Panc1 (cell line): ENCODE measurements around the gene ZMYM4. TPM values are rescaled to one million over a fixed set of nuclear protein-coding genes. Genes with fewer than 3 reads are reported as not detected.

Experiments
- ATAC-seq: fragments of 200-7000 bp; cut with Tn5 transposase; 2 replicates; pipeline ENCODE4 v1.9.1; 2020; ENCODE audit warnings: mild to moderate bottlenecking, moderate library complexity
- BruUV-seq: library from RNA; stranded (reverse); fragments of 400-500 nt; replicated peaks from 2 replicates; lab custom pipeline; 2021; lab: Mats Ljungman, UMichigan
- CTCF ChIA-PET: fragments of 300-600 bp; sonication (Branson Sonifier 250); formaldehyde crosslinking; loops from one replicate; lab custom pipeline; 2022; ENCODE audit warnings: antibody characterized with exemption; lab: Charles Lee
- POLR2A ChIA-PET: fragments of 300-600 bp; sonication (Branson Sonifier 250); formaldehyde crosslinking; loops from one replicate; lab custom pipeline; 2022; ENCODE audit warnings: antibody characterized with exemption; lab: Charles Lee
- DNase-seq: peaks from one replicate; pipeline ENCODE4 v3.0.0-alpha.2; 2010; ENCODE audit warnings: low read depth, low spot score
- H3K27ac ChIP-seq: 2 replicates; pipeline ENCODE4 v1.5.1; 2011; ENCODE audit warnings: mild to moderate bottlenecking, low read length, inconsistent platforms
- H3K27me3 ChIP-seq: fragments of 200-500 bp; sonication (Bioruptor generic); 2 replicates; pipeline ENCODE4 v1.6.0; 2014; ENCODE audit warnings: low read length, inconsistent platforms; ENCODE audit not compliant: control insufficient read depth, insufficient read depth
- H3K36me3 ChIP-seq: fragments of 200-500 bp; sonication (Bioruptor generic); 2 replicates; pipeline ENCODE4 v1.5.1; 2014; ENCODE audit warnings: inconsistent platforms, mild to moderate bottlenecking, low read length, moderate library complexity; ENCODE audit not compliant: control insufficient read depth, insufficient read depth
- H3K4me1 ChIP-seq: 2 replicates; pipeline ENCODE4 v1.5.1; 2011; ENCODE audit warnings: inconsistent platforms, mild to moderate bottlenecking, low read length, moderate library complexity; ENCODE audit not compliant: control insufficient read depth, insufficient read depth
- H3K4me3 ChIP-seq, 2 experiments: 2 replicates each; pipeline ENCODE4 v1.5.1; 2011 to 2012; ENCODE audit warnings: low read depth in 2 of 2, low read length in 2 of 2, mild to moderate bottlenecking in 2 of 2, inconsistent platforms in 1 of 2, moderate library complexity in 1 of 2
- H3K9me3 ChIP-seq: fragments of 200-500 bp; sonication (Bioruptor generic); 2 replicates; pipeline ENCODE4 v1.5.1; 2014; ENCODE audit warnings: low read depth, mild to moderate bottlenecking, inconsistent platforms, low read length, moderate library complexity; ENCODE audit not compliant: control insufficient read depth, insufficient read depth
- POLR2AphosphoS5 ChIP-seq: IDR thresholded peaks from 2 replicates; pipeline ENCODE4 v1.6.1; 2012; ENCODE audit warnings: mild to moderate bottlenecking, low read depth, low read length, moderate library complexity
- REST ChIP-seq, 2 experiments: IDR thresholded peaks; 2 replicates each; pipeline ENCODE4 v1.6.1; 2011 to 2012; ENCODE audit warnings: low read depth in 2 of 2, control low read depth in 1 of 2, low read length in 1 of 2, mild to moderate bottlenecking in 1 of 2, moderate library complexity in 1 of 2; ENCODE audit not compliant: insufficient read depth in 1 of 2
- SIN3A ChIP-seq: IDR thresholded peaks from 2 replicates; pipeline ENCODE4 v1.6.1; 2012; ENCODE audit warnings: low read depth, mild to moderate bottlenecking, low read length, moderate library complexity, borderline replicate concordance; ENCODE audit not compliant: insufficient read depth
- TCF7L2 ChIP-seq: IDR thresholded peaks from 2 replicates; pipeline ENCODE4 v1.6.1; 2011; ENCODE audit warnings: mild to moderate bottlenecking, low read depth, low read length, inconsistent platforms
- in situ Hi-C: cut with HindIII; loops from 2 replicates; pipeline ENCODE4 v1.10.0; 2016; ENCODE audit warnings: low sequenced_read_pairs, low pct_unique_long_range_greater_than_20kb
- intact Hi-C: fragments of 100-400 bp; cut with micrococcal nuclease; formaldehyde crosslinking; loops from one replicate; pipeline ENCODE4 v1.10.0; 2022; ENCODE audit not compliant: unreplicated experiment
- total RNA-seq: library from RNA; stranded (reverse); gene quantifications from one replicate; pipeline ENCODE4 v1.2.1, GENCODE V29; 2021; ENCODE audit not compliant: unreplicated experiment

ZMYM4 gene
- total RNA-seq, 1 experiment from 2014 or later: 82.2 TPM

GRCh38 chr1:35452106-35452774, 183.7 kb downstream of the ZMYM4 start:
- Histone ChIP-seq H3K36me3 (peaks cover 12% of the 10 kb centered on the region), H3K27ac (peak overlapping the region; percentile 29; the same call in 1 of the 2 replicates), H3K27me3 (no peaks in the 10 kb centered on the region), H3K4me1 (peaks cover 20% of the 10 kb centered on the region), H3K4me3 (no peak overlapping the region), H3K9me3 (no peaks in the 10 kb centered on the region)
- in situ Hi-C loops: no loop called here
- DNase-seq (no peak), ATAC-seq (no peak)
- CTCF ChIA-PET: interaction anchor here (3.3 kb wide), 1 partner anchor 113 kb away, joined by 45 read pairs; no protein-coding TSS in a partner anchor
- POLR2A ChIA-PET: interaction anchor here (0.6 kb wide), 2 partner anchors 349 to 571 kb away, joined by 3 read pairs; no protein-coding TSS in a partner anchor
- BruUV-seq: no TSS peak
- intact Hi-C loops: loop anchor here (10.0 kb wide), 1 partner anchor 323 kb away; no protein-coding TSS in a partner anchor
- TF ChIP-seq SIN3A: no peak
- peak; percentile 83 for TF ChIP-seq TCF7L2

- H3K27me3 ChIP-seq: no peaks in the 10 kb centered on the region
- in situ Hi-C loops (no loop called here), intact Hi-C loops (loop anchor here (10.0 kb wide), 1 partner anchor 322 kb away; no protein-coding TSS in a partner anchor)
- POLR2A ChIA-PET: no interaction called here
- H3K36me3 ChIP-seq: peaks cover 9% of the 10 kb centered on the region
- CTCF ChIA-PET: interaction anchor here (3.3 kb wide), 1 partner anchor 112 kb away, joined by 45 read pairs; no protein-coding TSS in a partner anchor
- no peak overlapping the region for H3K4me3 ChIP-seq
- BruUV-seq: no TSS peak
- no peak for TF ChIP-seq TCF7L2
- no peak for ATAC-seq
- DNase-seq: no peak
- H3K4me1 ChIP-seq: peaks cover 20% of the 10 kb centered on the region
- no peaks in the 10 kb centered on the region for H3K9me3 ChIP-seq
- H3K27ac ChIP-seq: peak overlapping the region; percentile 29; the same call in 1 of the 2 replicates
These were observed 184.5 kb downstream of the ZMYM4 start for GRCh38 chr1:35453031-35453430.

- BruUV-seq: no TSS peak
- intact Hi-C loops (loop anchor here (10.0 kb wide), 1 partner anchor 321 kb away; no protein-coding TSS in a partner anchor), in situ Hi-C loops (no loop called here)
- H3K4me1 ChIP-seq: peaks cover 20% of the 10 kb centered on the region
- DNase-seq (no peak), ATAC-seq (no peak)
- TF ChIP-seq POLR2AphosphoS5: no peak
- TF ChIP-seq REST (IDR thresholded peaks at IDR 0.05; ENCODE audit: insufficient read depth in 1 of 2, low read depth in 2 of 2, low read length in 1 of 2): no peak
- no peak for TF ChIP-seq SIN3A
- peak overlapping the region; percentile 20; the same call in 1 of the 2 replicates for H3K27ac ChIP-seq
- H3K27me3 ChIP-seq: no peaks in the 10 kb centered on the region
- POLR2A ChIA-PET: interaction anchor here (0.6 kb wide), 1 partner anchor 43 kb away, joined by 3 read pairs; no protein-coding TSS in a partner anchor
- H3K36me3 ChIP-seq: peaks cover 3% of the 10 kb centered on the region; the same call in 1 of the 2 replicates
- CTCF ChIA-PET: interaction anchor here (1.3 kb wide), 1 partner anchor 9 kb away, joined by 3 read pairs; no protein-coding TSS in a partner anchor
- no peaks in the 10 kb centered on the region for H3K9me3 ChIP-seq
- H3K4me3 ChIP-seq: no peak overlapping the region
These were observed 185.7 kb downstream of the ZMYM4 start for GRCh38 chr1:35454176-35454575.
